ENCODE data around the gene ASB13.

ASB13 gene

GRCh38 chr10:5678397-5679036 is 12.1 kb upstream of the ASB13 start:
- Histone ChIP-seq H3K27me3 (ENCODE audit: control insufficient read depth in 5 of 5, insufficient read depth in 4 of 5, low read length in 5 of 5) (peaks cover 0 to 3% (median 0%) of the 10 kb centered on the region in 5 donors), H3K4me3 (ENCODE audit: low read depth in 1 of 5, low read length in 5 of 5) (no peak overlapping the region), H3K36me3 (ENCODE audit: control insufficient read depth in 5 of 5, insufficient read depth in 5 of 5, low read length in 5 of 5) (no peaks in the 10 kb centered on the region), H3K9ac (ENCODE audit: low read length in 5 of 5) (no peak overlapping the region), H3K9me3 (ENCODE audit: control insufficient read depth in 5 of 5, low read length in 5 of 5) (peaks cover 0 to 9% (median 0%) of the 10 kb centered on the region in 5 donors), H3K4me1 (ENCODE audit: control insufficient read depth in 5 of 5, insufficient read depth in 5 of 5, low read length in 5 of 5) (no peaks in the 10 kb centered on the region), H3K27ac (ENCODE audit: low read depth, low read length) (no peak overlapping the region)

DNA sequence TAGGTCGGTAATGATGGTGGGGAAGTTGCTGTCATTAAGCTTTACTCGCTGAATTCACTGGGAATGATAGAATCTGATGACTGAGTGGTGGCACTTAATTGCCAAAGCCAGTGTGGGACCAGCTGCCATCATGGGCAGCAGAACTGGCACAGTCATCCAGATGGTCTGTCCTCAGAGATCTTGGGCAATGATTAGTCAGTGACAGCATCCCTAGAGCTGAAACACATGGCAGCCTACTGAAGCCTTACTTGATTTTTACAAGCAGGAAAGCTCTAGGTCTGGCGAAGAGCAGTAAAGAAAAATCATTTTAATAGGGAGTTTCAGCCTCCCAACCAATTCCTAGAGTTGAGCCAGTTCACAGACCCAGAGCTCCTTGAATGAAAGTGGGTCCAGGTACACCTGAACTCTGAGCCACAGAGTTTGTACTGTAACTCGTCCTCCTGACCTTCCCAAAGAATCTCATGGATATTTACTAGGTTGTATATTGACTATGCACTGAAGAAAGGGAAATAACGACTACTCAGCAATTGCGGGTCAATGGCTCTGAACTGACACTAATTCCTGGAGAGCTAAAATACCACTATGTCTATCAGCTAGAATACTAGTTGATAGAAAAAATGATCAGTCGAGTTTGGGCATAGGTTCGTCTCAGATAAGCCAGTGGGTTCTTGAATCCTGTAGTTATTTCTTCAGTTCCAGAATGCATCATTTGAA is 4.4 kb upstream of the ASB13 start:
- Histone ChIP-seq H3K4me3 (ENCODE audit: low read depth in 1 of 5, low read length in 5 of 5) (no peak overlapping the region), H3K36me3 (ENCODE audit: control insufficient read depth in 5 of 5, insufficient read depth in 5 of 5, low read length in 5 of 5) (no peaks in the 10 kb centered on the region), H3K9me3 (ENCODE audit: control insufficient read depth in 5 of 5, low read length in 5 of 5) (peaks cover 4 to 15% (median 6%) of the 10 kb centered on the region in 5 donors), H3K9ac (ENCODE audit: low read length in 5 of 5) (no peak overlapping the region), H3K4me1 (ENCODE audit: control insufficient read depth in 5 of 5, insufficient read depth in 5 of 5, low read length in 5 of 5) (peaks cover 4 to 11% (median 9%) of the 10 kb centered on the region in 5 donors), H3K27ac (ENCODE audit: low read depth, low read length) (no peak overlapping the region), H3K27me3 (ENCODE audit: control insufficient read depth in 5 of 5, insufficient read depth in 4 of 5, low read length in 5 of 5) (no peaks in the 10 kb centered on the region)

DNA sequence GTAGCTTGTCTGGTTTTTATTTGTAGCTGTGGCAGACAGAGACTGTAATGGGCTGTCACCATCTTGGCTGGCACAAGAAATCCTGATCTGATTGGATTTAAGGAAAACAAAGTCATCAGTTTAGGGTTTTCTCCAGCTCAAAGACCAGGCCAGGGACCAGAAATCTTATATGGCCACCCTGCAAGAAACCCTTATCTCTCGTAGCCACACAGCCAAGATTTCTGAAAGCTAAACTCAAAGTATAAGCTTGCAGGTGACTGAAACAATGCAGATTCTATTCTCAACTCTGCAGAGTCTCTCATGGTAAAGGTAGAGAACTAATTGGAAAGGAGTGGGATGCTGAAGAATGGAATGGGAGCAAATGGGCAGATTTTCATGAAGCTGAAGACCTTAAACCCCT is 3.2 kb upstream of the ASB13 start:
- H3K27me3 ChIP-seq (ENCODE audit: control insufficient read depth in 5 of 5, insufficient read depth in 4 of 5, low read length in 5 of 5) = no peaks in the 10 kb centered on the region
- H3K9me3 ChIP-seq (ENCODE audit: control insufficient read depth in 5 of 5, low read length in 5 of 5) = peaks cover 4 to 13% (median 6%) of the 10 kb centered on the region in 5 donors
- H3K4me1 ChIP-seq (ENCODE audit: control insufficient read depth in 5 of 5, insufficient read depth in 5 of 5, low read length in 5 of 5) = peaks cover 4 to 17% (median 14%) of the 10 kb centered on the region in 5 donors
- no peaks in the 10 kb centered on the region for H3K36me3 ChIP-seq (ENCODE audit: control insufficient read depth in 5 of 5, insufficient read depth in 5 of 5, low read length in 5 of 5)
- H3K4me3 ChIP-seq (ENCODE audit: low read depth in 1 of 5, low read length in 5 of 5) = no peak overlapping the region
- no peak overlapping the region for H3K27ac ChIP-seq (ENCODE audit: low read depth, low read length)
- no peak overlapping the region for H3K9ac ChIP-seq (ENCODE audit: low read length in 5 of 5)

GRCh38 chr10:5668429-5668828 is 2.0 kb upstream of the ASB13 start:
- no peaks in the 10 kb centered on the region for H3K36me3 ChIP-seq (ENCODE audit: control insufficient read depth in 5 of 5, insufficient read depth in 5 of 5, low read length in 5 of 5)
- no peak overlapping the region for H3K27ac ChIP-seq (ENCODE audit: low read depth, low read length)
- H3K27me3 ChIP-seq (ENCODE audit: control insufficient read depth in 5 of 5, insufficient read depth in 4 of 5, low read length in 5 of 5) = no peaks in the 10 kb centered on the region
- H3K9me3 ChIP-seq (ENCODE audit: control insufficient read depth in 5 of 5, low read length in 5 of 5) = peaks cover 4 to 7% (median 6%) of the 10 kb centered on the region in 5 donors
- peaks cover 4 to 17% (median 14%) of the 10 kb centered on the region in 5 donors for H3K4me1 ChIP-seq (ENCODE audit: control insufficient read depth in 5 of 5, insufficient read depth in 5 of 5, low read length in 5 of 5)
- no peak overlapping the region for H3K9ac ChIP-seq (ENCODE audit: low read length in 5 of 5)
- no peak overlapping the region for H3K4me3 ChIP-seq (ENCODE audit: low read depth in 1 of 5, low read length in 5 of 5)

- H3K27ac ChIP-seq (ENCODE audit: low read depth, low read length) = no peak overlapping the region
Measured at GRCh38 chr10:5666841-5667630, 641 bp upstream of the ASB13 start.

GRCh38 chr10:5665373-5666007 is 905 bp downstream of the ASB13 start:
- no peaks in the 10 kb centered on the region for H3K27me3 ChIP-seq (ENCODE audit: control insufficient read depth in 5 of 5, insufficient read depth in 4 of 5, low read length in 5 of 5)
- H3K9ac ChIP-seq (ENCODE audit: low read length in 5 of 5) = peak overlapping the region in 4 of 5 donors; percentile 66 to 79 (median 70)
- no peaks in the 10 kb centered on the region for H3K9me3 ChIP-seq (ENCODE audit: control insufficient read depth in 5 of 5, low read length in 5 of 5)
- H3K4me3 ChIP-seq (ENCODE audit: low read depth in 1 of 5, low read length in 5 of 5) = peak overlapping the region; percentile 64 to 98 (median 94)
- no peak overlapping the region for H3K27ac ChIP-seq (ENCODE audit: low read depth, low read length)
- peaks cover 4 to 17% (median 14%) of the 10 kb centered on the region in 5 donors for H3K4me1 ChIP-seq (ENCODE audit: control insufficient read depth in 5 of 5, insufficient read depth in 5 of 5, low read length in 5 of 5)
- H3K36me3 ChIP-seq (ENCODE audit: control insufficient read depth in 5 of 5, insufficient read depth in 5 of 5, low read length in 5 of 5) = no peaks in the 10 kb centered on the region

More at GRCh38 chr10:5666841-5667630, 641 bp upstream of the ASB13 start:
- Histone ChIP-seq H3K27me3 (ENCODE audit: control insufficient read depth in 5 of 5, insufficient read depth in 4 of 5, low read length in 5 of 5) (no peaks in the 10 kb centered on the region), H3K4me1 (ENCODE audit: control insufficient read depth in 5 of 5, insufficient read depth in 5 of 5, low read length in 5 of 5) (peaks cover 4 to 17% (median 14%) of the 10 kb centered on the region in 5 donors), H3K36me3 (ENCODE audit: control insufficient read depth in 5 of 5, insufficient read depth in 5 of 5, low read length in 5 of 5) (no peaks in the 10 kb centered on the region), H3K9me3 (ENCODE audit: control insufficient read depth in 5 of 5, low read length in 5 of 5) (peaks cover 0 to 3% (median under 1%) of the 10 kb centered on the region in 5 donors), H3K9ac (ENCODE audit: low read length in 5 of 5) (peak overlapping the region in 1 of 5 donors; percentile 24), H3K4me3 (ENCODE audit: low read depth in 1 of 5, low read length in 5 of 5) (peak overlapping the region; percentile 80 to 98 (median 94))

DNA sequence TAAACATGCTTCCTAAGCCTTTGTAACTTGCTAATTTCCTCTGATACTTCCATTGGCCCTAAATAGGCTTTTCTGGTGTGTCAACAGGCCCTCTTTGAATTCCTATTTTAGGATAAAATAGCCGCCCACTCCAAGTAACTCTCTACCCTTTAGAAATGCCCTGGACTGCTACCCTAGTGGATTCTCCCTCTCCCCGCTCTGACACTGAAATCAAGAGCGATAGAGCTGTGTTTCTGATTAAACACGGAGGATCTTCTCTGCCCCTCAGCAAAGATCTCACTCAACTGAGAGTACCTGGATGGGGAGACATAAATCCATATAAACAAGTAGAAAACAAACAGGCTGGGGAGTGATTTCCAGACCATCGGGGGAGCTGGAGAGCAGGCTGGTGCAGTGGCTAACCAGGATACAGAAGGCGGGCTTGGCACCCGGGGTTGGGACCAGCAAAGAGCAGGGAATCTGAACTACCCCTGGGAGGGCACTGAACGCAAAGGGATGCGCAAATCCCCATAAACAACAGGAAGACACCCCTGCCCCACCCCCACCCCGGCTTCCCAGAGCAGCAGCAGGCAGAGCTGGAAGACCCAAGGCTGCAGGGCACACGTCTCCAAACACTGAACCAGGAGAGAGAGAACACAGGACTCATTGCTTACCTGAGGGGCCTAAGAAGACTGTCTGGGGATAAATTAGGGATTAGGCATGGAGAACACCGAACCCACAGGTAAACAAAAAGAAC is 2.5 kb downstream of the ASB13 start:
- H3K9me3 ChIP-seq (ENCODE audit: control insufficient read depth in 5 of 5, low read length in 5 of 5) = no peaks in the 10 kb centered on the region
- peaks cover 9 to 30% (median 26%) of the 10 kb centered on the region in 5 donors for H3K4me1 ChIP-seq (ENCODE audit: control insufficient read depth in 5 of 5, insufficient read depth in 5 of 5, low read length in 5 of 5)
- H3K27me3 ChIP-seq (ENCODE audit: control insufficient read depth in 5 of 5, insufficient read depth in 4 of 5, low read length in 5 of 5) = no peaks in the 10 kb centered on the region
- H3K27ac ChIP-seq (ENCODE audit: low read depth, low read length) = no peak overlapping the region
- H3K4me3 ChIP-seq (ENCODE audit: low read depth in 1 of 5, low read length in 5 of 5) = no peak overlapping the region
- H3K36me3 ChIP-seq (ENCODE audit: control insufficient read depth in 5 of 5, insufficient read depth in 5 of 5, low read length in 5 of 5) = no peaks in the 10 kb centered on the region
- no peak overlapping the region for H3K9ac ChIP-seq (ENCODE audit: low read length in 5 of 5)

DNA sequence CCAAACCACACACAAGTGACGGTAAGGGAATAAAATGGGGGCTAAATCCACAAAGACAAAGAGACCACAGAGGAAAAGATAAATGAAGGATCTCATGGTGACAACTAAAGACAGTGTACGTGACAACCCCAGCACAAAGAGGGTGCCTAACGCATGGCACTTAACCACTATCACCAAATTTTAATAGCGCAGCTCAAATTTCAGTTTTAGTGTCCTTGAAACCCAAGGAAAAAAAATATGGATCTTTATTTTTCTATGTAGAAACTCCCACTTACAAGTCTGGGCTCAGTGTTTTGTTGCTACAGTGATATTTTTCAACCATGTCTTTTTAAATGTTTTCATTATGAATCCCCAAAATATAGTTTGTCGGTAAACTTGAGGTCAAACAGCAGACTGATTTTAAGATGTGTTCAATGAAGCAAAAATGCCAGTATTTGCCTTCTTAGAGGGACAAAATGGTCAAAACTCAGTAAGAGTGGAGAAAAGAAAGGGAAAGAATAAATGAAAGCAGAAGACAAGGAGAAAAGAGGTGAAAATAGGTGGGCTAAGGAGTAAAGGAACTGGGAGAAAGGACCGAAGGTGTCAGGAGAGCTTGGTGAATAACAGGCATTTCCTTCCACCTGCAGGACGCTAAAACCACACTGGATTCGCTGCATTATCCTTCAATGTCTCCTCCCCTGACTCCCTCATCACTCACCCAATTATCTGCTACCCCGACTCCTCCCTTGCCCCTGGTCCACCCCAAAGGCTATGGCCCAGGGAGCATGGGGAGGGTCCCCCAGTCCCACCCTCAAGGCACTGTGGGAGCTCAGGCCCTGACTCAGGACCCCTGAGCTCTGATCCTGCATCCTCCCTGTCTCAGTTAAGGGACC is 3.5 kb downstream of the ASB13 start:
- Histone ChIP-seq H3K36me3 (ENCODE audit: control insufficient read depth in 5 of 5, insufficient read depth in 5 of 5, low read length in 5 of 5) (no peaks in the 10 kb centered on the region), H3K27ac (ENCODE audit: low read depth, low read length) (no peak overlapping the region), H3K4me3 (ENCODE audit: low read depth in 1 of 5, low read length in 5 of 5) (no peak overlapping the region), H3K27me3 (ENCODE audit: control insufficient read depth in 5 of 5, insufficient read depth in 4 of 5, low read length in 5 of 5) (no peaks in the 10 kb centered on the region), H3K4me1 (ENCODE audit: control insufficient read depth in 5 of 5, insufficient read depth in 5 of 5, low read length in 5 of 5) (peaks cover 9 to 30% (median 26%) of the 10 kb centered on the region in 5 donors), H3K9ac (ENCODE audit: low read length in 5 of 5) (no peak overlapping the region), H3K9me3 (ENCODE audit: control insufficient read depth in 5 of 5, low read length in 5 of 5) (no peaks in the 10 kb centered on the region)

All from subcutaneous abdominal adipose tissue (tissue), 5 donors.